NCI-H1930 (cell line): ENCODE results near the gene PFN1.

ENCODE experiments used
- DNase-seq, 2 experiments: peaks; one replicate each; lab custom pipeline; 2025; lab: John Stamatoyannopoulos, UW

Gene PFN1

GRCh38 chr17:4967539-4968485, 19.5 kb upstream of the PFN1 start, which contains the start of gene SPAG7:
TSS of gene SPAG7 (minus strand) at chr17:4967817. CDS start at chr17:4967804, 13 bp downstream.
- peak; percentile 90 to 92 for DNase-seq

DNA sequence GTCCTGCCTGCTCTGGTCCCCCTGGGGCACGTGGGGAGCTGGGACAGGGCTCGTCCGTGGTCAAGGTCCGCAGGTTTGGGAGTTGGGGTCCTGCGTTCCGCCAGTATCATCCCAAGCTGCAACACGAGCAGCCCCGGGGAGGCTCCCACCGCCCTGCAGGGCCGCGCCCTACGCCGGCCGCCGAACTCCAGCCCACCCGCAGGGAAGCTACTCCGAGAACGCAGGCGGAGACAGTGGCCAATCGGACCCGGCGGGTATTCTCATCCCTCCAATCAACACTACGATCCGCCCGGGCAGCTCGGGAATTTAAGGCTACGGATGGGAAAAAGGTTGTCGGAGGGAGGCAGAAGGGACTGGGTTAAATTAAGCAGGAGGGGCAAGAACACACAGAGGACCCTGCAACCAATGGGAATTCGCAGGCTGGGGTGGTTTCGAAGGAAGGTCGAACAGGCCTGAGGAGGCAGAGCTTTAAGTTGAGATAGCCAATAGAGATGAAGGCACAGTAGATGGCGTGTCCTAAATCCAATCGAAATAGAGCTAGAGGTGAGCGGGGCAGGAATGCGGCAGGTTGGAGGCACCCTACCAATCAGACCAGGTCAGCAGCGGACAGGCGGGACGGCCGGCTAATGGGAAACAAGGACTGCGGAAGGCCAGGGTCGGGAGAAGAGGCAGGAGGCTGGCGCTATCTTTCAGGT, 18.7 kb upstream of the PFN1 start:
- peak; percentile 97 for DNase-seq

- no peak for DNase-seq
Observed at GRCh38 chr17:4965311-4965986, 17.1 kb upstream of the PFN1 start.

GRCh38 chr17:4960279-4960922, 12.1 kb upstream of the PFN1 start:
- no peak for DNase-seq

DNA sequence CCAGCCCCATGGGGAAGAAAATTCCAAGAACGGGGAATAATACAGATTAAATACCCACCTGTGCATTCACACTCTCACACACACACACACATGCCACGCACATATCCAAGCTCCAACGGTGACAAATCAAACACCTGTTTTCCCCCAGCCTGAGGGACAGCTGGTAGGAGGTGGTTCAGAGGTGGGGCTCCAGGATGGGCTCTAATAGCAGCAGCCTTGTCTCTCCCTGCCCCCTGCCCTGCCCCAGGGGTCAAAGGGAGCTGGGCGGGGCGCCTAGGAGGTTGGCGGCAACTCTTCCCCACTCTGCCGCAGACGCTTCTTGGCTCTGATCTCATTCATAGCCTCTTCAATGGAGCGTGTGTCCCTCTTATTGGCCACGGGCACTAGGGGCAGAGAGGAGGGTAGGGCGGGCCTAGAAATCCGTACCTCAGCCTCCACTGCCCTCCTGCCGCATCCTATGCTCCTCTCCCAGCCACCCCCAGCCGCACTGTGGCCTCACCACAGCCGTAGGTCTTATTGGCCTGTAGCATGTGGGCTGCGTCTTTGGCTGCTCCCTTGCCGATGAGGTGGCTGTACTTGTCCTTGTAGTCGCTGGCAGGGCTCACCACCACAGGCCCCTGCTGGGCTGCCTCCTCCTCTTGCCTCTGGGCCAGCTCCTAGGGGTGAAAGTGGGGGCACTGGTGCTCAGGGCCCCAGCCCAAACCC, 11.1 kb upstream of the PFN1 start:
- no peak for DNase-seq

GRCh38 chr17:4958102-4958501, 9.8 kb upstream of the PFN1 start:
- no peak for DNase-seq

- no peak for DNase-seq
Observed at GRCh38 chr17:4956493-4957061, 8.2 kb upstream of the PFN1 start.

DNA sequence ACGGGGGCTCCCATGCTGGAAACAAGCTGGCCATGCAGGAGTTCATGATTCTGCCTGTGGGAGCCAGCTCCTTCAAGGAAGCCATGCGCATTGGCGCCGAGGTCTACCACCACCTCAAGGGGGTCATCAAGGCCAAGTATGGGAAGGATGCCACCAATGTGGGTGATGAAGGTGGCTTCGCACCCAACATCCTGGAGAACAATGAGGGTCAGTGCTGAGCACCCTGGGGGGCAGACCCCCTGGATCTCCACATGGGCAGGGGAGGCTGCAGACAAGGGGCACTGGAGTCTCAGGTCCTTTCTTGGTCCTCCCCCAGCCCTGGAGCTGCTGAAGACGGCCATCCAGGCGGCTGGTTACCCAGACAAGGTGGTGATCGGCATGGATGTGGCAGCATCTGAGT, 6.8 kb upstream of the PFN1 start:
- DNase-seq: no peak

GRCh38 chr17:4953451-4953961, 5.2 kb upstream of the PFN1 start:
- DNase-seq: no peak

- no peak for DNase-seq
Observed at GRCh38 chr17:4951486-4951885, 3.2 kb upstream of the PFN1 start.

GRCh38 chr17:4950746-4951204, 2.4 kb upstream of the PFN1 start, which contains the start of gene ENO3:
TSS of gene ENO3 (plus strand) at chr17:4951119. CDS start at chr17:4951830, 711 bp downstream.
- DNase-seq: no peak

DNA sequence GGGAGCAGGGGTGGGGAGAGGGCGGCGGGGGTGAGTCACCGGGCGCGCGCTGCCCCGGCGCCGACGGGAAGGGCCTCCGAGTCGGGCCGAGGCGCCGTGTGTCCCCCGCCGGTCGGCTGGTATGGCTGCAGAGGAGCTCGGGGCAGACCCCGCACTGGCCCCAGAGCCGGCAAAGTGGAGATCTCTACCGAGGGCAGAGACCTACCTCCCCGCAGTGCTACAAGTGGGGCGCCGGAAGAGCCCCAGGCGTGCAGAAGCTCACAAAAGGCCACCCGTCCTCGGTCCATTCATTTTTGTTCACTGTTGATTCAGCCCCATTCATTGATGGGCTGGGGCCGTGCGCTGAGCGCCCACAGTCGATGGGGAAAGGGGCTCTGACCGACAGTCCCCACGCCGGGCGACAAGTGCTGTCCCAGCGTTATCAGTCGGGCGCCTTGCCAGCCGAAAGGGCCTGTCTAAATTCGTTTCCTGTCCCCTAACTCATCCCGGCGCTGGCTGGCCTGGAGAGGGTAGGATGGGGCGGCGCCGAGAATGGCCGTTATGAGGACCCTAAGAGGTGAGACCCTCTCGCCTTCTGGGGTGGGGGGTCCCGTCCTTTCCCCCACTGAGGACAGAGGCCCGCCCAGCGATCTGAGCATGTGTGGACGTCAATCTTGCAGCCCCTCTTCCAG, 1.9 kb upstream of the PFN1 start:
- peak in 1 of 2 experiments; percentile 62 for DNase-seq

GRCh38 chr17:4949321-4950074, 1.2 kb upstream of the PFN1 start:
- peak; percentile 32 to 62 for DNase-seq

DNA sequence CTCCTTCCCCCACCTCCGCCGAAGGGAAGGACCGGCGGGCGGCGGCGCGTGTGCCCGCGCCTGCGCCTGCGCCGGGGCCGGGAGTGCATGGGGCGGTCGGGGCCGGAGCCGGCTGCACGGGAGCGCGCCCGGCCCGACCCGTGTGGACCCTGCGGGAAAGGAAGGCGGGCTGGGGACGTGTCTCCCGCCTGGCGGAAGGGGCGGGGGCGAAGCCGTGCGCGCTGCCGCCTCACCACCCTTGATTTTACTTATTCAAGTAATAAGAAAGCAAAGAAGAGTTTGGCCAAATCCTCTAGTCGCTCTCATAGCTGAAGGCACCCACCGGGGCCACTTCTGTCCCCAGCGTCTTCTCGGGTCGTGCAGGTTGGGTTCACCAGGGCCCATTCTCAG, 596 bp upstream of the PFN1 start:
- DNase-seq: peak; percentile 80 to 86

GRCh38 chr17:4947411-4948165, 742 bp downstream of the PFN1 start:
- peak in 1 of 2 experiments; percentile 38 for DNase-seq

GRCh38 chr17:4947010-4947410, 1.3 kb downstream of the PFN1 start:
- DNase-seq: no peak

GRCh38 chr17:4946312-4946976, 1.9 kb downstream of the PFN1 start:
- no peak for DNase-seq

GRCh38 chr17:4945944-4946280, 2.4 kb downstream of the PFN1 start:
- DNase-seq: no peak
